HEK293 (cell line): ENCODE results near the gene HLA-DPA1.
A peak's percentile ranks its signal among the peaks of the same experiment; 100 is the strongest.

Source experiments
- ATF2 ChIP-seq: fragments of 450-650 bp; formaldehyde crosslinking; IDR thresholded peaks from 2 replicates; pipeline ENCODE4 v1.5.1; 2016; ENCODE audit warnings: missing biosample characterization, missing genetic modification characterization, low read depth
- HOXD13 ChIP-seq: sonication (generic); formaldehyde crosslinking; IDR thresholded peaks from 2 replicates; pipeline ENCODE4 v1.8.0; 2022; ENCODE audit warnings: missing genetic modification reagents, borderline replicate concordance
- IKZF3 ChIP-seq: fragments of 450-650 bp; IDR thresholded peaks from 2 replicates; pipeline ENCODE4 v1.5.0; 2018; ENCODE audit warnings: missing biosample characterization, mild to moderate bottlenecking, missing genetic modification characterization, moderate library complexity
- KLF17 ChIP-seq: fragments of 450-650 bp; formaldehyde crosslinking; IDR thresholded peaks from 2 replicates; pipeline ENCODE4 v1.5.1; 2016; ENCODE audit warnings: missing biosample characterization, missing genetic modification characterization
- KLF7 ChIP-seq: fragments of 450-650 bp; formaldehyde crosslinking; IDR thresholded peaks from 2 replicates; pipeline ENCODE4 v1.5.1; 2016; ENCODE audit warnings: missing biosample characterization, missing genetic modification characterization, borderline replicate concordance
- MZF1 ChIP-seq: fragments of 450-650 bp; formaldehyde crosslinking; IDR thresholded peaks from 2 replicates; pipeline ENCODE4 v1.5.1; 2017; ENCODE audit warnings: missing biosample characterization, missing genetic modification characterization, borderline replicate concordance
- SCRT1 ChIP-seq: fragments of 450-650 bp; formaldehyde crosslinking; IDR thresholded peaks from 2 replicates; pipeline ENCODE4 v1.5.1; 2016; ENCODE audit warnings: missing biosample characterization, missing genetic modification characterization, borderline replicate concordance
- SP3 ChIP-seq: fragments of 450-650 bp; formaldehyde crosslinking; IDR thresholded peaks from 2 replicates; pipeline ENCODE4 v1.5.1; 2016; ENCODE audit warnings: missing biosample characterization, missing genetic modification characterization
- TCF7L2 ChIP-seq: IDR thresholded peaks from 2 replicates; pipeline ENCODE4 v1.6.1; 2011; ENCODE audit warnings: low read depth, mild to moderate bottlenecking, inconsistent platforms, low read length, moderate library complexity, borderline replicate concordance
- ZNF16 ChIP-seq: fragments of 450-650 bp; formaldehyde crosslinking; IDR thresholded peaks from 2 replicates; pipeline ENCODE4 v1.5.1; 2016; ENCODE audit warnings: low read depth, missing biosample characterization, missing genetic modification characterization
- ZNF174 ChIP-seq: fragments of 450-650 bp; formaldehyde crosslinking; IDR thresholded peaks from 2 replicates; pipeline ENCODE4 v1.5.0; 2017; ENCODE audit warnings: missing biosample characterization, mild to moderate bottlenecking, missing genetic modification characterization
- ZNF2 ChIP-seq: fragments of 450-650 bp; formaldehyde crosslinking; IDR thresholded peaks from 2 replicates; pipeline ENCODE4 v1.5.1; 2016; ENCODE audit warnings: missing biosample characterization, missing genetic modification characterization
- ZNF202 ChIP-seq: fragments of 450-650 bp; formaldehyde crosslinking; IDR thresholded peaks from 2 replicates; pipeline ENCODE4 v1.5.1; 2016; ENCODE audit warnings: missing biosample characterization, missing genetic modification characterization, borderline replicate concordance
- ZNF211 ChIP-seq: fragments of 450-650 bp; formaldehyde crosslinking; IDR thresholded peaks from 2 replicates; pipeline ENCODE4 v1.5.1; 2016; ENCODE audit warnings: low read depth, missing biosample characterization, missing genetic modification characterization
- ZNF214 ChIP-seq: fragments of 450-650 bp; formaldehyde crosslinking; IDR thresholded peaks from 2 replicates; pipeline ENCODE4 v1.5.1; 2017; ENCODE audit warnings: missing biosample characterization, mild to moderate bottlenecking, missing genetic modification characterization, borderline replicate concordance
- ZNF221 ChIP-seq: fragments of 450-650 bp; formaldehyde crosslinking; IDR thresholded peaks from 2 replicates; pipeline ENCODE4 v1.5.1; 2017; ENCODE audit warnings: missing biosample characterization, missing genetic modification characterization, borderline replicate concordance
- ZNF223 ChIP-seq: fragments of 450-650 bp; formaldehyde crosslinking; IDR thresholded peaks from 2 replicates; pipeline ENCODE4 v1.5.1; 2016; ENCODE audit warnings: missing biosample characterization, missing genetic modification characterization
- ZNF23 ChIP-seq: fragments of 450-650 bp; formaldehyde crosslinking; IDR thresholded peaks from 2 replicates; pipeline ENCODE4 v1.5.1; 2016; ENCODE audit warnings: missing biosample characterization, missing genetic modification characterization, borderline replicate concordance
- ZNF274 ChIP-seq, 2 experiments: fragments of 200-500 bp in 1 of 2; fragments of 450-650 bp in 1 of 2; sonication (Bioruptor generic) in 1 of 2; formaldehyde crosslinking in 1 of 2; IDR thresholded peaks; 2 replicates each; pipeline versions ENCODE4 v1.5.1 to v1.6.1; 2014 to 2016; ENCODE audit warnings: borderline replicate concordance in 1 of 2, inconsistent platforms in 1 of 2, low read length in 1 of 2, missing biosample characterization in 1 of 2, missing genetic modification characterization in 1 of 2
- ZNF302 ChIP-seq: fragments of 450-650 bp; formaldehyde crosslinking; IDR thresholded peaks from 2 replicates; pipeline ENCODE4 v1.5.1; 2016; ENCODE audit warnings: missing biosample characterization, missing genetic modification characterization, low read depth
- ZNF362 ChIP-seq: fragments of 450-650 bp; formaldehyde crosslinking; IDR thresholded peaks from 2 replicates; pipeline ENCODE4 v1.5.1; 2016; ENCODE audit warnings: missing biosample characterization, missing genetic modification characterization
- ZNF473 ChIP-seq: fragments of 450-650 bp; formaldehyde crosslinking; IDR thresholded peaks from 2 replicates; pipeline ENCODE4 v1.5.1; 2017; ENCODE audit warnings: missing biosample characterization, missing genetic modification characterization
- ZNF513 ChIP-seq: fragments of 450-650 bp; IDR thresholded peaks from 2 replicates; pipeline ENCODE4 v1.5.1; 2018; ENCODE audit warnings: missing biosample characterization, missing genetic modification characterization
- ZNF514 ChIP-seq: fragments of 450-650 bp; formaldehyde crosslinking; IDR thresholded peaks from 2 replicates; pipeline ENCODE4 v1.5.1; 2016; ENCODE audit warnings: missing biosample characterization, missing genetic modification characterization
- ZNF596 ChIP-seq: fragments of 450-650 bp; IDR thresholded peaks from 2 replicates; pipeline ENCODE4 v1.5.0; 2018; ENCODE audit warnings: missing biosample characterization, mild to moderate bottlenecking, missing genetic modification characterization, moderate library complexity
- ZNF600 ChIP-seq: fragments of 450-650 bp; formaldehyde crosslinking; IDR thresholded peaks from 2 replicates; pipeline ENCODE4 v1.5.1; 2016; ENCODE audit warnings: missing biosample characterization, missing genetic modification characterization
- ZNF626 ChIP-seq: fragments of 450-650 bp; sonication (Bioruptor Pico); formaldehyde crosslinking; IDR thresholded peaks from 2 replicates; pipeline ENCODE4 v1.5.1; 2018; ENCODE audit warnings: missing biosample characterization, missing genetic modification characterization, inconsistent platforms
- ZNF664 ChIP-seq: fragments of 450-650 bp; formaldehyde crosslinking; IDR thresholded peaks from 2 replicates; pipeline ENCODE4 v1.5.1; 2016; ENCODE audit warnings: missing biosample characterization, missing genetic modification characterization
- ZNF704 ChIP-seq: fragments of 450-650 bp; formaldehyde crosslinking; IDR thresholded peaks from 2 replicates; pipeline ENCODE4 v1.5.1; 2016; ENCODE audit warnings: missing biosample characterization, missing genetic modification characterization
- ZNF747 ChIP-seq: fragments of 450-650 bp; formaldehyde crosslinking; IDR thresholded peaks from 2 replicates; pipeline ENCODE4 v1.5.1; 2016; ENCODE audit warnings: missing biosample characterization, missing genetic modification characterization
- ZNF837 ChIP-seq: fragments of 450-650 bp; formaldehyde crosslinking; IDR thresholded peaks from 2 replicates; pipeline ENCODE4 v1.5.1; 2016; ENCODE audit warnings: missing biosample characterization, missing genetic modification characterization
- ZNF843 ChIP-seq: fragments of 450-650 bp; formaldehyde crosslinking; IDR thresholded peaks from 2 replicates; pipeline ENCODE4 v1.5.1; 2016; ENCODE audit warnings: missing biosample characterization, missing genetic modification characterization

The HLA-DPA1 gene

GRCh38 chr6:33080127-33081089 is 7.0 kb upstream of the HLA-DPA1 start (continued):
- TF ChIP-seq ZNF274 (IDR thresholded peaks at IDR 0.05; ENCODE audit: low read length) = no peak
- no peak for TF ChIP-seq ZNF274 (tag by site-specific recombination; IDR thresholded peaks at IDR 0.05; ENCODE audit: borderline replicate concordance)
- TF ChIP-seq ZNF202 = no peak
- TF ChIP-seq ZNF302 = no peak
- TF ChIP-seq ZNF2 (tag by site-specific recombination) = peak; percentile 66; the same call in 1 of the 2 replicates
- no peak for TF ChIP-seq ZNF747
- no peak for TF ChIP-seq ZNF514 (tag by site-specific recombination)
- no peak for TF ChIP-seq ZNF837
- TF ChIP-seq ZNF473 = no peak
- TF ChIP-seq ZNF513 (tag by site-specific recombination) = no peak
- no peak for TF ChIP-seq ZNF174 (tag by site-specific recombination)
- TF ChIP-seq ZNF23 (tag by site-specific recombination) = no peak
- no peak for TF ChIP-seq ZNF596
- TF ChIP-seq TCF7L2 = no peak
- TF ChIP-seq ZNF211 (tag by site-specific recombination) = no peak
- peak; percentile 75; the same call in 1 of the 2 replicates for TF ChIP-seq ZNF362
- no peak for TF ChIP-seq KLF7 (tag by site-specific recombination)
- TF ChIP-seq KLF17 (tag by site-specific recombination) = peak; percentile 70
- TF ChIP-seq ZNF843 (tag by site-specific recombination) = 0 out of 2 replicates have a peak, but pooled peaks have one; percentile 20
- peak; percentile 79 for TF ChIP-seq SP3 (tag by site-specific recombination)
- TF ChIP-seq HOXD13 (CRISPR knock-in tag) = no peak
- TF ChIP-seq ZNF221 (tag by site-specific recombination) = 0 out of 2 replicates have a peak, but pooled peaks have one; percentile 20
- 0 out of 2 replicates have a peak, but pooled peaks have one; percentile 22 for TF ChIP-seq ZNF16
- TF ChIP-seq IKZF3 (tag by site-specific recombination) = peak; percentile 70
- peak; percentile 96 for TF ChIP-seq ZNF600 (tag by site-specific recombination)
- no peak for TF ChIP-seq ZNF214 (tag by site-specific recombination)
- TF ChIP-seq ZNF704 (tag by site-specific recombination) = no peak
- TF ChIP-seq MZF1 = peak; percentile 85
- no peak for TF ChIP-seq ATF2
- no peak for TF ChIP-seq ZNF223 (tag by site-specific recombination)
- no peak for TF ChIP-seq ZNF664 (tag by site-specific recombination)
- TF ChIP-seq SCRT1 (tag by site-specific recombination) = no peak
- no peak for TF ChIP-seq ZNF626
